H54 (cell line): ENCODE results near the gene DOK7.

Experiments used
- DNase-seq: peaks from one replicate; pipeline ENCODE4 v3.0.0; 2011; ENCODE audit warnings: low spot score, mixed read lengths; ENCODE audit not compliant: insufficient read length
- FAIRE-seq: peaks from 3 replicates; lab custom pipeline; 2011; peaks lifted over from hg19 to GRCh38; lab: Jason Lieb, UNC
- POLR2A ChIP-seq: IDR thresholded peaks from 2 replicates; pipeline ENCODE4 v1.6.1; 2011; ENCODE audit warnings: low read depth, mild to moderate bottlenecking, low read length

Gene DOK7

DNA sequence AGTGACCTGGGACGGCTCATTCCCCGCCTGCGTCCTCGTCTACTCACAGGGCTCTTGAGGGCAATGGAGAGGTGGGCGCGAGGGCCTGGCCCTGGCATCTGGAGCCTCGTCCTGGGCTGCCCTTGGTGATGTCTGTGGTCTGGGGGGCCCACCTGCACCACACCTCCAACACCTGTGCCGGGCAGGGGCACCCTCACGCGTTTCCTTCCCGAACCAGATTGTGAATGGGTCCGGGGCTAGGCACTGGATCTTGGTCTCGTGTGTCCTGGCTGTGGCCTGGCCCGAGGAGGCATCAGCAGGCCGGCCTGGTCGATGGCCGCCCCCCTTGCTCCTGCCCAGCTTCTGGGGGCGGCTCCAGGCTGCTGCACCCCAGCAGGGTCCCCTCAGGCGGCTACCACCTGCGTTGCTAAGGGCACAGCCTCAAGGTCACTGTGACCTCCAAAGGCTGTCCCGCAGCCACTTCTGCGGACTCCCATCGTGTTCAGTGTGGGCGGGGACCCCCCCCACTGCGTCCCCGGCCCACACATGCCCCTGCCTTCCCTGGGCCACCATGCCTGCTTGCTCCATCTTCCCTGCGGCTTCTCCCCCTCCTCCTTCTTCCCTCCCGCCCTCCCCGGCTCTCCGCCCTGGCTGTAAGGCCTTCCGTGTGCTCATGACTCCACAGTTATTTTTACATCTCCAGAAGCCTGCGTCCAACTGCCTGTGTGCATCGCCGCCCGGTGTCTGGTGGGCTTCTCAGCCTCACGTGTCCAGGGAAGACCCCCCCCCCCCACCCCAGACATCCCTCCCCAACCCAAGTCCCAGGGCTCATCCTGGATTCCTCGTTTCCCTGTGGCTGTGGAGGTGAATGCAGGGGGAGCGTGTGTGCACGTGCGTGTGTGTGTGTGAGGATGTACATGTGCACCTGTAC lies 3.8 kb downstream of the DOK7 start:
- DNase-seq (no peak), FAIRE-seq (no peak)
- TF ChIP-seq POLR2A = no peak

DNA sequence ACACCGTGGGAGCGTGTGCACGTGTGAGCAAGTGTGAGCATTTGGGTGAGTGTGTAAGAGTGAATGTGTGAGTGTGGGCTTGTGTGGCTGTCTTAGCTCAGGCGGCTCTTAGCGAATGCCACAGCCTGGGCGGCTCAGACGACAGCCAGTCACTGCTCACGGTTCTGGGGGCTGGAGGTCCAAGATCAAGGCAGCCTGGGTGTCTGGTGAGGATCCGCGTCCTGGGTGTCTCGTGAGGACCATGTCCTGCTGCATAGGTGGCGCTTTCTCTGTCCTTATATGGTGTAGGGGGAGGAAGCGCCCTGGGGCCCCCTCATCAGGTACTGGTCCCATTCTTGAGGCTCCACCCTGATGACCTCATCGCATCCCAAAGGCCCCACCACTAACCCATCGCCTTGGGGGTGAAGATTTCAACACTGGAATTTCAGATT lies 4.5 kb downstream of the DOK7 start:
- DNase-seq (no peak), FAIRE-seq (no peak)
- TF ChIP-seq POLR2A = no peak

DNA sequence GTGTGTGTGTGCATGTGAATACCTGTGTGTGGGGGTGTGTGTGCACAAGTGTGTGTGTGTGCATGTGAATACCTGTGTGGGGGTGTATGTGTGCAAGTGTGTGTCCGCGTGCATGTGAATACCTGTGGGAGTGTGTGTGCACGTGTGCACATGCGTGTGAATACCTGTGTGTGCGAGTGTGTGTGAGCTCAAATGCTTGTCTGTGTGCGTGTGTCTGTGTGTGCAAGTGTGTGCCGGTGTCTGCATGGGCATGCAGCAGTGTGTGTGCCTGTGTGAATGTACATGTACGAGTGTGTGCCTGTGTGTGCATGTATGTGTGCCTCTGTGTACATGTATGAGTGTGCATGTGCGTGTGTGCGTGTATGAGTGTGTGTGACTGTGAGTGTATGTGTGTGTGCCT lies 5.0 kb downstream of the DOK7 start:
- TF ChIP-seq POLR2A = no peak
- DNase-seq (no peak), FAIRE-seq (no peak)

GRCh38 chr4:3468804-3469203 lies 5.7 kb downstream of the DOK7 start:
- FAIRE-seq = no peak
- TF ChIP-seq POLR2A = no peak
- DNase-seq = no peak

DNA sequence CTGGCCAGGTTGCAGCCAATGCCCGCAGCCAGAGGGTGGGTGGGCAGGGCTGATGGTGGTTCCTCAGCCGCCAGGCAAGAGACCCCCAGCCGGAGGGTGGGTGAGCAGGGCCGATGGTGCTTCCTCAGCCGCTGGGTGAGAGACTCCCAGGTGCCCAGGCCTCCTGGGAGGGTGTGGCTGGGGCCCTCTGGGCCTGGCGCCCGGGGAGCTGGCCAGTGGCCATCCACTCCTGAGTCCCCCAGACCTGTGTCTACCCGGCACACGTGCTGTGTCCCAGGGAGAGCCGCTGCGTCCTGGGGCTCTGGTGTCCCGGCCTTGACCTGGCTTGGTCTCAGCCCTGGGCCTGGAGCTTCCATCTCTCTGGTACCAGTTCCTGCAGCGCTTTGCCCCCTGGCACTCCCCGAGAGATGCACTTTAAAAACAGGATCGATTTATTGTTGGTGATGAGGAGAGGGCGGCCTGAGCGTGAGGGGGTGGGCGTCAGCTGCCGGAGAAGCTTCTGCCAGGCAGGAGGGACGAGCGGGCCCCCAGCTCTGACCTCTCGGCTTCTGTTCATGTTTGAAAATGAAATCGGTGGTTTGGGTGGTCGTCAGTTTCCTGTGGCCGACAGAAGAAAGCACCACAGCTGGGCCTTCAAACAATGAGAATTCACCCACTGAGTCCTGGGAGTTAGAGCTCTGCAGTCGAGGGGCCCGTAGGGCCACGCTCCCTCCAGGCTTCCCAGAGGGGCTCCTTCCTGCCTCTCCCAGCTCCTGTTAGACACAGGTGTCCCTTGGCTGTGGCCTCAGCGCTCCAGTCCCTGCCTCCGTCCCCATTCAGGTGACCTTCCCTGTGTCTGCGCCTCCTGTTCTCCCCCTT lies 6.5 kb downstream of the DOK7 start:
- no peak for TF ChIP-seq POLR2A
- no peak for FAIRE-seq
- DNase-seq = no peak

- DNase-seq = no peak
- FAIRE-seq = no peak
- TF ChIP-seq POLR2A = no peak
Observed at GRCh38 chr4:3470244-3471097, 7.4 kb downstream of the DOK7 start.

GRCh38 chr4:3471098-3471760 lies 8.1 kb downstream of the DOK7 start:
- FAIRE-seq (no peak), DNase-seq (no peak)
- TF ChIP-seq POLR2A = no peak

DNA sequence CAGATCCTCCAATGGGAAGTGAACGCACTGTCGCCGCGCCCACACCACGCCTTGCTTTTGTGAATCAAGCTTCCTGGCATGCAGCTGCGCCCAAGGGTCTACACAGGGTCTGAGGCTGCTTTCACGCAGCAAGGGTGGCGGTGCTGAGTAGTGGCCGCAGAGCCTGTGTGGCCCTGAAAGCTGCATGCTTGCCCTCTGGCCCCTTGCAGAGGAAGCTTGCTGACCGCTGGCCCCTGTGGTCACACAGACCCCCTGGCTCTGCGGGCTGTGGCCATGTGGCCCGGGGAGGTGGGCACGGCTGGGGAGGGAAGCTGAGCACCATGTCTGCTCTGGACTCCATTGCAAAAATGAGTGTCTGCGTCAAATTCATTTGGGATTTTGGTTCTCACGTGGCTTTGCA lies 8.8 kb downstream of the DOK7 start:
- no peak for TF ChIP-seq POLR2A
- FAIRE-seq (no peak), DNase-seq (no peak)

DNA sequence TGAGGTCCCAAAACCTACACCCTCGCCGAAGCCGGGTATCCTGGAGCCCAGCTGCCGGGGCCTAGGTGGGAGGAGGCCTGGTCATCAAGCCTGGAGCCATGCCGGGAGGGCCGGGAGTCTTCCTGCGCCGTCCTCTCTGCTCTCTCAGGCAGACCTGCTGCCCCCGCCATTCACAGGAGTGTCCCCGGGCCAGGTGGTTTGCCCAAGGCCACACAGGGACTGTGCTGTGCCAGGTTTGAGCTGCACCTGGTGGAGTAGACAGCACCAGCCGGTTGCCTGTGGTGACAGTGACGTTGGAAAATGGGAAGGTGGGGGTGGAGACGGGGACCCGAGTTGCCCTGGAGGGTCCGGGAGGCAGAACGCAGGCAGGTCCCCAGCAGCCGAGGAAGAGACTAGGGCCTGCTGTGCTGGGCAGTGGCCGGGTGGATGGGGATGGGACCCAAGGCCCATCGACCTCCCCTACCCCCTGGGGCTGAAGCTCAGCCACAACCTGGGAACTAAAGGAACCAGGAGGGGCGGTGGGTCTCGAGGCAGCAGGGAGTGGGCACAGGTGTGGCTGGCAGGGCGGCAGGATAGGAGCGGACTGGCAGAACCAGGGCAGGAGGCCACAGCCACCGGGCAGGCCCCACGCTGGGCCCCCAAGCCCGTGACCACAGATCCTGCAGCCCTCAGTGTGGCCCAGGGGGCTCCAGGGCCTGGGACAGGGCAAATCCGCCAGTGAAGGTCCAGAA lies 9.5 kb downstream of the DOK7 start:
- no peak for FAIRE-seq

GRCh38 chr4:3473181-3473950 lies 10.3 kb downstream of the DOK7 start:
- FAIRE-seq (no peak), DNase-seq (no peak)
- no peak for TF ChIP-seq POLR2A

More for the DNA sequence above, 9.5 kb downstream of the DOK7 start:
- DNase-seq = no peak
- TF ChIP-seq POLR2A = no peak

DNA sequence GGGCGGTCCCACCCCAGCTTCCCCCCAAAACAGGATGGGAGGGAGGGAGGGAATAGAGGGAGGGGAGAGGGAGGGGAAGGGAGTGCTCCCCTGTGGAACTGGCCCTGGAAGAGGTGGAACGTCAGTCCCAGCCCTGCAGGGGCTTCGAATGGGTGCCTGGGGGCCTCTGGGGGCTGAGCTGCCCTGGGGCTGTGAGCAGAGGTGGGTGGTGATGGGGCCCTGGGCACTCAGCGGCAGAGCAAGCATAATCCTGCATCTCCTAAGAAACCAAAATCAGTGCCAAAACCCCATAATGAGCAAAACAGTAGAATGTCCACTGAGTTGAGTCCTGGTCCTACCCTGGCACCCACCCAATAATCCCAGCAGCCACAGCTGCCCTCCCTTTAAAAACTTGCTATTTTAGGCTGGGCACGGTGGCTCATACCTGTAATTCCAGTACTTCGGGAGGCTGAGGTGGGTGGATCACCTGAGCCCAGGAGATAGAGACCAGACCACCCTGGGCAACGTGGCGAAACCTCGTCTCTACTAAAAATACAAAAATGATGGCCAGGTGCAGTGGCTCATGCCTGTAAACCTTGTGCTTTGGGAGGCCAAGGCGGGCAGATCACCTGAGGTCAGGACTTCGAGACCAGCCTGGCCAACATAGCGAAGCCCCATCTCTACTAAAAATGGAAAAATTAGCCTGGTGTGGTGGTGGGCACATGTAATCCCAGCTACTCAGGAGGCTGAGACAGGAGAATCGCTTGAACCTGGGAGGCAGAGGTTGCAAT lies 11.1 kb downstream of the DOK7 start:
- TF ChIP-seq POLR2A = no peak
- DNase-seq (no peak), FAIRE-seq (no peak)
